Stimulated activated CD4-positive, alpha-beta T cell treated with anti-CD3 and anti-CD28 coated beads, Interleukin-1b, Interleukin-23, amount 100 ng/mL, for 24 hours (primary cell): ENCODE data around the gene DYRK1B.
A peak's percentile ranks its signal among the peaks of the same experiment; 100 is the strongest.

ENCODE experiments used
- DNase-seq, 4 experiments: peaks; one replicate each; pipeline ENCODE4 v3.0.0-alpha.2; 2020; ENCODE audit warnings: low read depth in 4 of 4, low spot score in 1 of 4

DYRK1B gene

DNA sequence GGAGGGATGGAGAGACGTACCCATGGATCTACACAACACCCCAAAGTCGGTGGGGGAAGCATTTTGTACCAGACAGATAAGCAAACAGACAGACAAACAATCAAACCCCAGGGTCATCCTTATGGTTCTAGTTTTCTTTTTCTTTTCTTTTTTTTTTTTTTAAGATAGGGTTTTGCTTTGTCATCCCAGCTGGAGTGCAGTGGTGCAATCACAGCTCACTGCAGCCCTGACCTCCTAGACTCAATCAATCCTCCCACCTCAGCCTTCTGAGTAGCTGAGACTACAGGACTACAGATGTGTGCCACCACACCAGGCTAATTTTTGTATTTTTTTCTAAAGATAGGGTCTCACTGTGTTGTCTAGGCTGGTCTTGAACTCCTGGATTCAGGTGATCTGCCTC lies 30.2 kb upstream of the DYRK1B start:
- no peak for DNase-seq

DNA sequence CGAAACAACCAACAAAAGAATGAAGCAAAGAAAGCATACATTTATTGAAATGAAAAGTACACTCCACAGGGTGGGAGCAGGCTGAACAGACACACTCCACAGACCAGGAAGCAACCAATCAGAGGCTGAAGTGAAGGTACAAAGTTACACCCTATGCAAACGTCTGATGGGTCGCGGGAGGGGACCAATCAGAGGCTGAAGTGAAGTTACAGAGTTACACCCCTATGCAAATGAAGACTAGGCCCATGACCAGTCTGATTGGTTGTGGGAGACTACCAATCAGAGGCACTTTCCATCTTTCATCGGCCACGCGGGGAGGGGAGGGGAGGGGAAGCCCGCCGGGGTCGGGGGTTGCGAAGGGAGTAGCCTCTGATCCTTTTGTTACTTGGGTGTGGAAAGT lies 24.6 kb upstream of the DYRK1B start:
- no peak for DNase-seq

GRCh38 chr19:39852882-39853281 lies 18.9 kb upstream of the DYRK1B start:
- DNase-seq, result no peak

- no peak for DNase-seq
Observed at GRCh38 chr19:39850892-39851291, 16.9 kb upstream of the DYRK1B start.

GRCh38 chr19:39848392-39848791 lies 14.4 kb upstream of the DYRK1B start:
- no peak for DNase-seq

DNA sequence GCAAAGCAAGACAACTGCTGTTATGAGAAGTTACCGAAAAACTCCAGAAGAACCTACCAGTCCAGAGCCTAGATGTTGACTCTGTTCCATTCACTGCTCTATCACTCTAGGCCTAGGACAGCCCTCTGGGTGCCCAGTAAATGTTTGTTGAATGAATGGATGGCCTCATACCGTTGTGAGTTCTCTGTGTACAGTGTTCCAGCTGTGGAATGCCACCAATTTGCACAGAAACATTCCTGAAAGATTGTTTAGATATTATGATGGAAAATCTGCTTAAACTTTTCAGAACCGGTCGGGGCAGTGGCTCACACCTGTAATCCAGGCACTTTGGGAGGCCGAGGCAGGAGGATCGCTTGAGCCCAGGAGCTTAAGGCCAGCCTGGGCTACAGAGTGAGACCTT lies 13.6 kb upstream of the DYRK1B start:
- DNase-seq, result no peak

DNA sequence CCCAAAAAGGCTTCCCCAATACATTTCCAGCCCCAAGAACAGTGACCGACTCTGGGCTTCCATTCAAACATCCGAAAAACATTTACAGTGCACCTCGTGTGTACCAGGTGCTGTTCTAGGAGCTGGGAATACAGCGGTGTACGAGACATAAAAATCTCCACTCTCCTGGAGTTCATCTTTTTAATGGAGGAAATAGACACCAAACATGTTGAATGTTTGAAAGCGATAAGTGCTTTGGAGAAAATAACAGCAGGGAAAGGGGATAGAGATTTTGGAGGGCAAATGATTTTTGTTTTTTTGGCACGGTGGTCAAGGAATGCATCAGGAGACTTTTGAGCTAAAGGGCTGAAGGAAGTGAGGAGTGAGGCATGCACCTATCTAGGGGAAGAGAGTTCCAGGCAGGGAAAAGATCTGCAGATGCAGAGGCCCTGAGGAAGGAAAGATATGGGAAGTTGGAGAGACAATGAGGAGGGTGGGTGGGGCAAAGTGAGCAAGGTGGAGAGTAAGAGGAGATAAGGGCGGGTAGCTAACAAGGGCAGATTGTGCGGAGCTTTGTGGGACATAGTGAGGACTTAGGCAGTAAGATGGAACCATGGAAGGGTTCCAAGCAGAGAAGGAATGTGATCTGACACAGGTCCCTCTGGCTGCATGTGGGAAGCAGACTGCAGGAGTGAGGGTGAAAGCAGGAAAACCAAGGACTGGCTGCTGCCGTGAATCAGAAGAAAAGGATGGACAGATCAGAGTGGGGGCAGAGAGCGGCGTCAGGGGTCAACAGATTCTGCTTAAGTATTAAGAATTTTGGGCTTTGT lies 12.9 kb upstream of the DYRK1B start:
- DNase-seq, result no peak

DNA sequence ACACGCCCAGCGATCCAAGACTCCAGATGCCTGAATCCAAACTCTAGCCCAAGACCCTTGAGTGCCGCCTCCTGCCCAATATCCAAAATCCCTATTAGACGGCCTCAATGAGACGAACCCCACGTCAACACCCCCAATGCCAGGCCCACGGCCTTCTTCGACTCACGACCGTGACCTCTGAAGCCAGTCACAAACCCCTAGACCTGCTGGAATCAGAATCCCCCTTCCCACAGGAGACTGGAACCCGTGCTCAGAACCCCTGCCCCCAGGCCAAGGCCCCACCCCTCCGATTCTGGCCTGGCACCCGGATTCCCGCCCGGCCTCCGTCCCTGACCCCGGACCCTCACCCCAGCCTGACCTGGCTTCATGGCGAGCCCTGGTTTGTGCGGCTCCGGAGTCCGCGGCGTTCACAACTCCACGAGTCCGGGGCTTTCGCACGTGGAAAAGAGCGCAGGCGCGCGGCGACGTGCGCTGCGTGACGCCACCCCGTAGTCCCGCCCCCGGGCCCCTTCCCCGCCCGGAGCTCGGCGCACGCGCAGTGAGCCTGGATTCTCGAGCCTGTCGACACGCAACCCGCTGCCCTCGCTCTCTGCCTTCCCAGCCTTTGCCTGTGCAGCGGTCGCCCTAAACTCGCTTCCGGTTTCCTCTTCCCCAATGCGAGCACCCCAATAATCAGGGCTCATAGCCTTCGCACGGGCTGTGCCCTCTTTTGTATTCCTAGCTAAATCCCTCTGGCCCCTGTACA lies 12.1 kb upstream of the DYRK1B start, which contains the start of gene FBL:
Gene FBL, minus strand, starts transcription at position 447 of the 745 bp plus-strand sequence. Its CDS starts 79 bp downstream, at position 368.
- DNase-seq, result peak; percentile 97 to 99 (median 98)

DNA sequence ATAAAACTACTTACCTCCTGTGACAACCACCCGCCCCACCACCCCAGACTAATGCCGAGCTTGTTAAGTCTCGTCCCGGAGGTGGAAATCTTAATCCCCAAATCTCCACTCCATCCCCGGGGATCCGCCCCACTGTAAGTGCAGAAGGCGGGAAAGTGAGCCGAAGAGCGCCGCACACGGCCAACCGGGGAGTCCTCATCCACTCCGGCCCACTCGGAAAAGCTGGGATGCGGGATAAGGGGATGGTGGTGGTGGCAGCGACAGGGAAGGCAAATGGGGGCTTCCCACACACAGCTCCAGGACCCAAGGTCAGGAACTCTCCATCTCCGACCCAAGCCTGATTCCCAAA lies 11.6 kb upstream of the DYRK1B start:
- DNase-seq, result no peak

DNA sequence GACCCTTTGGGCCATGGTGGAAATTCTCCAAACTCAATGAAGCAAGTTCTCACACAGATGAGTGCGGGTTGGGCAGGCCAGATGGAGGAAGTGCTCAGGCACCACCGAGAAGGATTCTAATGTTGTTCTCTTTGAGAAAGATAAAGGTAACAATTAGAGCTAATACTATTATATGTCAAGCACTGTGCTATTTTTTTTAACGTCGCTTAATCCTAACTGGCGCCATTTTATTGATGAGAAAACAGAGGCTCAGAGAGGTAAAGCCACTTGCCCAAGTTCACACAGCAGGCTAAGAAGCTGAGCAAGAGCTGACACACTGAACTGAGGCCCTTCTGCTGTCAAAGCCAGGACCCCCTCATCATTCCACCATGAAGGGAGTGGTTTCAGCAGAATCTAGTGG lies 11.2 kb upstream of the DYRK1B start:
- no peak for DNase-seq

GRCh38 chr19:39843919-39844793 lies 10.2 kb upstream of the DYRK1B start:
- DNase-seq, result no peak

DNA sequence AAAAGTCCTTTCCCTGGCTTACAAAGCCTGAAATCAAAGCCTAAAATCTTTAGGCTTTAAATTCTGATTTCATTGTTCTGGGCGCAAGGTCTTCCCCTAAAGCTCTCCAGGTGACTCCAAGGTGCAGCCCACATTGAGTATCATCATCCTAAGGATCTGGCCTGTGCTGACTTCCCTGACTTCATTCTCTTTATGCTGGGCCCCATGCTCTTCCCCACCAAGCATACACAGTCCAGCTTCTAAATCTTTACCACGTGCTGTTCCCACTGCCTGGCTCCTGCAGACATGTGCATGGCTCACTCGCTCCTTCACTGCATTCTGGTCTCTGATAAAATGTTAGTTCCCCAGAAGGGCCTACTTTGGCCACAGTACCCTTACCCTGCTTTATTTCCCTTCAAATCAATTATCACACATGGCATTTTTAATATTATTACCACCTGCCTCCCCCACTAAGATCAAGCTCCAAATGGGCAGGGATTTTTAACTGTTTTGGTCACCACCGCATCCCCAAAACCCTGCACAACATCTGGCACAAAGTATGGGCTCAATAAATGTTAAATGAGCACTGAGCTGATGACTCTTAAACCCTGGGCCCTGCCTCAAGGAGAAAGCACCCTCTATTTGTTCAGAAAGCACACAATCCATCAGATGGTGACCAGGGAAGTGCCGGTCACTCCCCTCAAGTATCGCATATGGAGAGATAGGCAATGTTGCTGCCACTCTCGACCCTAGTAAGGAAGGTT lies 8.9 kb upstream of the DYRK1B start:
- DNase-seq, result no peak

DNA sequence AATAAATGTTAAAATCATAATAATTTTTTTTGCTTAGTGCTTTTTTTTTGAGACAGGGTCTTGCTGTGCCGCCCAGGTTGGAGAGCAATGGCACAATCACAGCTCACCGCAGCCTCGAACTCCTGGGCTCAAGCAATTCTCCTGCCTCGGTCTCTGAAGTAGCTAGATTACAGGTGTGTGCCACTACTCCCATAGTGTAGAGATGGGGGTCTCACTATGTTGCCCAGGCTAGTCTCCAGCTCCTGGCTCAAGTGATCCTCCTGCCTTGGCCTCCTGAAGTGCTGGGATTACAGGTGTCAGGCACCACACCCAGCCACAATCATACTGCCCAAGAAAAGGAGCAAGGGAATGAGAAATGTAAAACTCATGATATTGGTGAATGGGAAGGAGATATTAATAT lies 7.1 kb upstream of the DYRK1B start:
- no peak for DNase-seq

DNA sequence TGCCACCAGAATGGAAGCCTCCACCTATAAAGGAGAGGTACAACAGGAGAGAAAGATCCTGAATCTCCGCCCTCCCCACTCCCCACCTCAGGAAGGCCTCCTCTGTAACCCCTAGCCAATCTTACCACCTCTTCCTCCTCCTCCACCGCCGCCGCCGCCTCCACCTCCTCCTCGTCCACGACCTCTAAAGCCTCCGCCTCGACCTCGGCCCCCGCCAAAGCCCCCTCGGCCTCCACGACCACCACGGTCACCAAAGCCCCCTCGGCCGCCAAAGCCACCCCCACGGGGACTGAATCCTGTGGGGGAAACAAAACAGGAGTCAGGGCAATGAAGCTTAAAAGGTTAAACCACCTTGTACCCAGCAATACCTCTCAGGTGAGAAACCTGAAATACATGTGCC lies 6.5 kb upstream of the DYRK1B start:
- no peak for DNase-seq

GRCh38 chr19:39839678-39840327 lies 5.8 kb upstream of the DYRK1B start:
- no peak for DNase-seq

DNA sequence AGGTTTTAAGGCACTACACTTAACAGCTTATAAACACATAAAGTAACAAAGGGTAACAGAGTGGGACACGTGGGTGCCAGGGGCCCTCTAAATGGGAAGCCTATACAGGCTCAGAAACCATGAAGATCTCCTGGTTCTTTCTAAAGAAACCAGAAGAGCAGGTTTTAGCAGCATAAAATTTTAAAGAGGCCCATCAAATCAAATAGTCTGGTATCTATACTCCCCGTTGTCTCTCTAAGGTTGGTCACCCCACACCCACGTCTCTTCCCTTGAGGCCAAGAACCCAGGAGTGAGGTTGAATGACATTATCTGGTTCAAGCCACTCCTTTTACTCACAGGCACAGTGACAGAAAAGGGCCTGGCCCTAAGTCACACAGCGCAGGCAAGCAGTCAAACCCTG lies 4.6 kb upstream of the DYRK1B start:
- no peak for DNase-seq

DNA sequence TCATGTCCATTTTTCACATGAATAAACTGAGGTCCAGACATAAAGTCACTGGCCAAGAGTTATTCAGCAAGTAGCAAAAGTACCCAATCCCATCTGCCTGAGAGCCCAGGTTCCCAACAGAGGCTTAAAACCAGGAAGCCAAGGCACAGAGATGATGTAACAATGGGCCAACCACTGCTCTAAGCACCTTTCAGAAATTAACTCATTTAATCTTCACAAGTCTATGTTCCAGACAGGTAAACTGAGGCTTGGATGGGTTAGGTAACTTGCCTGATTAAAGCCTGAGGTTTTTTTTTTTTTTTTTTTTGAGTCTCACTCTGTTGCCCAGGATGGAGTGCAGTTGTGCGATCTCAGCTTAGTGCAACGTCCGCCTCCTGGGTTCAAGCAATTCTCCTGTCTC lies 4.0 kb upstream of the DYRK1B start:
- no peak for DNase-seq

- no peak for DNase-seq
Observed at GRCh38 chr19:39834287-39834841, 402 bp upstream of the DYRK1B start.

- no peak for DNase-seq
Observed at GRCh38 chr19:39833160-39833463, 850 bp downstream of the DYRK1B start.

- no peak for DNase-seq
Observed at GRCh38 chr19:39832341-39833083, 1.4 kb downstream of the DYRK1B start.
